K562 (cell line): ENCODE results near the gene ZNF503. TPM values are rescaled to one million over a fixed set of nuclear protein-coding genes. Genes with fewer than 3 reads are reported as not detected.
A peak's percentile ranks its signal among the peaks of the same experiment; 100 is the strongest.

ENCODE experiments used
- ATF1 ChIP-seq, 2 experiments: fragments of 450-650 bp in 1 of 2; IDR thresholded peaks; 2 replicates each; pipeline ENCODE4 v1.6.1; 2016; ENCODE audit warnings: missing compliant biosample characterization in 1 of 2, missing genetic modification characterization in 1 of 2
- HNRNPK ChIP-seq: fragments of 200-400 bp; formaldehyde crosslinking; IDR thresholded peaks from one replicate; pipeline ENCODE4 v1.6.1; 2018; ENCODE audit warnings: mild to moderate bottlenecking, low read depth, low read length; ENCODE audit not compliant: poor library complexity, severe bottlenecking
- KLF1 ChIP-seq: fragments of 450-650 bp; IDR thresholded peaks from 2 replicates; pipeline ENCODE4 v1.6.1; 2016; ENCODE audit warnings: missing genetic modification characterization, missing compliant biosample characterization
- MEIS2 ChIP-seq: fragments of 450-650 bp; IDR thresholded peaks from 2 replicates; pipeline ENCODE4 v1.6.1; 2014; ENCODE audit warnings: mild to moderate bottlenecking; ENCODE audit not compliant: partially characterized antibody
- NEUROD1 ChIP-seq: fragments of 150-350 bp; IDR thresholded peaks from 2 replicates; pipeline ENCODE4 v1.6.1; 2014; ENCODE audit warnings: borderline replicate concordance, low read length, low read depth; ENCODE audit not compliant: partially characterized antibody
- SOX6 ChIP-seq: fragments of 450-650 bp; IDR thresholded peaks from 2 replicates; pipeline ENCODE4 v1.6.1; 2014; ENCODE audit warnings: mild to moderate bottlenecking
- ZNF146 ChIP-seq: IDR thresholded peaks from one replicate; pipeline ENCODE4 v1.6.1; 2018; ENCODE audit warnings: missing compliant biosample characterization; ENCODE audit not compliant: unreplicated experiment
- ZNF561 ChIP-seq: fragments of 450-650 bp; formaldehyde crosslinking; conservative IDR thresholded peaks from 2 replicates; pipeline ENCODE4 v1.4.0; 2020; ENCODE audit warnings: mild to moderate bottlenecking, moderate library complexity
- polyA plus RNA-seq, 8 experiments: library from polyadenylated mRNA; depleted of rRNA in 4 of 8; stranded (reverse) in 5 of 8; unstranded in 3 of 8; fragments of >200 nt; fragmentation: Nextera tagmentation in 2 of 8; fragmentation: Illumina TruSeq in 1 of 8; extraction: Ambion mirVana in 2 of 8; extraction: Trizol in 1 of 8; gene quantifications; 2 replicates each; pipeline versions ENCODE4 v1.2.1 to v1.2.3, GENCODE V29; 2011 to 2014; ENCODE audit warnings: inconsistent platforms in 1 of 8, missing spikeins in 1 of 8
- total RNA-seq, 7 experiments: library from RNA; depleted of rRNA in 6 of 7; stranded (reverse); fragments of >200 nt in 6 of 7; fragmentation: Illumina TruSeq in 2 of 7; extraction: Trizol in 2 of 7; gene quantifications; 2 replicates each; pipeline versions ENCODE4 v1.2.1 to v1.2.3, GENCODE V29; 2011 to 2021; ENCODE audit warnings: low replicate concordance in 1 of 7
- TF ChIP-seq, protein P1 (sequence below): fragments of 450-650 bp; formaldehyde crosslinking; IDR thresholded peaks from 2 replicates; pipeline ENCODE4 v1.4.0; 2020; ENCODE audit warnings: mild to moderate bottlenecking, moderate library complexity
- TF ChIP-seq, protein P2 (sequence below): fragments of 450-650 bp; IDR thresholded peaks from 2 replicates; pipeline ENCODE4 v1.6.1; 2016; ENCODE audit warnings: low read depth, mild to moderate bottlenecking, moderate library complexity
- TF ChIP-seq, protein P3 (sequence below): fragments of 450-650 bp; IDR thresholded peaks from 2 replicates; pipeline ENCODE4 v1.6.1; 2016; ENCODE audit warnings: missing biosample characterization, missing genetic modification characterization
- TF ChIP-seq, protein P4 (sequence below): sonication (generic); formaldehyde crosslinking; IDR thresholded peaks from 2 replicates; pipeline ENCODE4 v1.8.1; 2022; ENCODE audit warnings: missing genetic modification reagents
- TF ChIP-seq, protein P5 (sequence below), 2 experiments: fragments of 250-450 bp in 1 of 2; fragments of 450-650 bp in 1 of 2; sonication (Bioruptor Pico) in 1 of 2; IDR thresholded peaks; 2 replicates each; pipeline versions ENCODE4 v1.6.1 to v1.8.0; 2016 to 2021; ENCODE audit warnings: mild to moderate bottlenecking in 2 of 2, moderate library complexity in 2 of 2, missing compliant biosample characterization in 1 of 2, missing genetic modification characterization in 1 of 2
- TF ChIP-seq, protein P6 (sequence below): IDR thresholded peaks from 2 replicates; pipeline ENCODE4 v1.6.1; 2016; ENCODE audit warnings: missing genetic modification characterization, missing compliant biosample characterization
- TF ChIP-seq, protein P7 (sequence below): fragments of 450-650 bp; conservative IDR thresholded peaks from 2 replicates; pipeline ENCODE4 v1.6.1; 2016; ENCODE audit warnings: missing genetic modification characterization, low read depth, mild to moderate bottlenecking, control low read depth, missing compliant biosample characterization

ZNF503 gene
- total and polyA plus RNA-seq, 9 of the 15 experiments (the other 6 are each of a cell fraction or from before 2014, with no cell fraction given): not detected

DNA sequence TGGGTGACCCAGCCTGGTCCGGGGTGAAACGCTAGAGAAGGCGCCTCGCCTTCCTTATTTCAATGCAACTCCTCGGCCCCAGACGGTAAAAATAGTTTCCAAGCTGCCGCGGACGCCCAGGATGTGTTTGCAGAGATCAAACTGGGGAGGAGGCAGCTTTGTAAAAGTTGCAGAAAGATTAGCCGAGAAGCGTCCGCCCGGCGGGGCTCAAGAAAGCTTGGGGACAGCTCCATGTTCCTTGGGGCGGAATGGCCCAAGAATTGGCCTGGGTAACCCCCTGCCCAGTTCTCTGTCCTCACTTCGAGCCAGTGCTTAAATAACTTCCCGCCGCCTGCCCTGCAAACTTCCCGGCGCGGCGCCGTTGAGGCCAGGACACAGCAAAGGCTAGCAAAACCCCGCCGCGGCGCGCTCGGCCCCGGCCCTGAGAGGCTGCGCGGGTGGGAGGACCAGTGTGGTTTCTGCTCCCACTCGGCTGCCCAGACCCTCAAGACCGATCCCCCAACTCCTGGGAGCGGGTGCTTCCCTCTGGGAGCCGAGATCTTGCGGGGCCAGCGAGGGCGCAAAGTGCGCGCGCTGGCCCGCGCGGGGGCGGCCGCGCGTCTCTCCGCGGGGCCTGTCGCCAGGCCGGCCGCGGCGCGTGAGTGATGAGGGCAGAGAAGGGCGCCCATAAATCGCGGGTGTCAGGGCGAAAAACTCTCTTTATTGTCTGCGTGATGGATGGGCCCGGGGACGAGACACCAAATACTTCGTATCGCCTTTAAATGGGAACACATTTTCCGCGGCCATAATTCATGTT lies 6.3 kb upstream of the ZNF503 start (continued):
- TF ChIP-seq, protein P1, sequence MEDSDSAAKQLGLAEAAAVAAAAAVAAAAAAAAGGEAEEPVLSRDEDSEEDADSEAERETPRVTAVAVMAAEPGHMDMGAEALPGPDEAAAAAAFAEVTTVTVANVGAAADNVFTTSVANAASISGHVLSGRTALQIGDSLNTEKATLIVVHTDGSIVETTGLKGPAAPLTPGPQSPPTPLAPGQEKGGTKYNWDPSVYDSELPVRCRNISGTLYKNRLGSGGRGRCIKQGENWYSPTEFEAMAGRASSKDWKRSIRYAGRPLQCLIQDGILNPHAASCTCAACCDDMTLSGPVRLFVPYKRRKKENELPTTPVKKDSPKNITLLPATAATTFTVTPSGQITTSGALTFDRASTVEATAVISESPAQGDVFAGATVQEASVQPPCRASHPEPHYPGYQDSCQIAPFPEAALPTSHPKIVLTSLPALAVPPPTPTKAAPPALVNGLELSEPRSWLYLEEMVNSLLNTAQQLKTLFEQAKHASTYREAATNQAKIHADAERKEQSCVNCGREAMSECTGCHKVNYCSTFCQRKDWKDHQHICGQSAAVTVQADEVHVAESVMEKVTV (CRISPR knock-in tag): no peak
- TF ChIP-seq MEIS2 (peak; percentile 94), ATF1 (CRISPR knock-in tag; IDR thresholded peaks at IDR 0.05) (0 out of 2 replicates have a peak, but pooled peaks have one; percentile 18), ATF1 (tag; IDR thresholded peaks at IDR 0.05) (peak; percentile 28; the same call in 1 of the 2 replicates), KLF1 (tag) (no peak), SOX6 (no peak), HNRNPK (no peak), ZNF561 (CRISPR knock-in tag) (no peak), NEUROD1 (no peak), ZNF146 (CRISPR knock-in tag) (no peak)
- TF ChIP-seq, protein P2, sequence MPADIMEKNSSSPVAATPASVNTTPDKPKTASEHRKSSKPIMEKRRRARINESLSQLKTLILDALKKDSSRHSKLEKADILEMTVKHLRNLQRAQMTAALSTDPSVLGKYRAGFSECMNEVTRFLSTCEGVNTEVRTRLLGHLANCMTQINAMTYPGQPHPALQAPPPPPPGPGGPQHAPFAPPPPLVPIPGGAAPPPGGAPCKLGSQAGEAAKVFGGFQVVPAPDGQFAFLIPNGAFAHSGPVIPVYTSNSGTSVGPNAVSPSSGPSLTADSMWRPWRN: no peak
- TF ChIP-seq, protein P3, sequence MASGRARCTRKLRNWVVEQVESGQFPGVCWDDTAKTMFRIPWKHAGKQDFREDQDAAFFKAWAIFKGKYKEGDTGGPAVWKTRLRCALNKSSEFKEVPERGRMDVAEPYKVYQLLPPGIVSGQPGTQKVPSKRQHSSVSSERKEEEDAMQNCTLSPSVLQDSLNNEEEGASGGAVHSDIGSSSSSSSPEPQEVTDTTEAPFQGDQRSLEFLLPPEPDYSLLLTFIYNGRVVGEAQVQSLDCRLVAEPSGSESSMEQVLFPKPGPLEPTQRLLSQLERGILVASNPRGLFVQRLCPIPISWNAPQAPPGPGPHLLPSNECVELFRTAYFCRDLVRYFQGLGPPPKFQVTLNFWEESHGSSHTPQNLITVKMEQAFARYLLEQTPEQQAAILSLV (tag): no peak
- TF ChIP-seq, protein P4, sequence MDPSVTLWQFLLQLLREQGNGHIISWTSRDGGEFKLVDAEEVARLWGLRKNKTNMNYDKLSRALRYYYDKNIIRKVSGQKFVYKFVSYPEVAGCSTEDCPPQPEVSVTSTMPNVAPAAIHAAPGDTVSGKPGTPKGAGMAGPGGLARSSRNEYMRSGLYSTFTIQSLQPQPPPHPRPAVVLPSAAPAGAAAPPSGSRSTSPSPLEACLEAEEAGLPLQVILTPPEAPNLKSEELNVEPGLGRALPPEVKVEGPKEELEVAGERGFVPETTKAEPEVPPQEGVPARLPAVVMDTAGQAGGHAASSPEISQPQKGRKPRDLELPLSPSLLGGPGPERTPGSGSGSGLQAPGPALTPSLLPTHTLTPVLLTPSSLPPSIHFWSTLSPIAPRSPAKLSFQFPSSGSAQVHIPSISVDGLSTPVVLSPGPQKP (CRISPR knock-in tag): no peak
- TF ChIP-seq, protein P5, sequence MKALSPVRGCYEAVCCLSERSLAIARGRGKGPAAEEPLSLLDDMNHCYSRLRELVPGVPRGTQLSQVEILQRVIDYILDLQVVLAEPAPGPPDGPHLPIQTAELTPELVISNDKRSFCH (CRISPR knock-in tag; IDR thresholded peaks at IDR 0.05): no peak
- TF ChIP-seq, protein P5 (tag; IDR thresholded peaks at IDR 0.05): 0 out of 2 replicates have a peak, but pooled peaks have one; percentile 17
- TF ChIP-seq, protein P6, sequence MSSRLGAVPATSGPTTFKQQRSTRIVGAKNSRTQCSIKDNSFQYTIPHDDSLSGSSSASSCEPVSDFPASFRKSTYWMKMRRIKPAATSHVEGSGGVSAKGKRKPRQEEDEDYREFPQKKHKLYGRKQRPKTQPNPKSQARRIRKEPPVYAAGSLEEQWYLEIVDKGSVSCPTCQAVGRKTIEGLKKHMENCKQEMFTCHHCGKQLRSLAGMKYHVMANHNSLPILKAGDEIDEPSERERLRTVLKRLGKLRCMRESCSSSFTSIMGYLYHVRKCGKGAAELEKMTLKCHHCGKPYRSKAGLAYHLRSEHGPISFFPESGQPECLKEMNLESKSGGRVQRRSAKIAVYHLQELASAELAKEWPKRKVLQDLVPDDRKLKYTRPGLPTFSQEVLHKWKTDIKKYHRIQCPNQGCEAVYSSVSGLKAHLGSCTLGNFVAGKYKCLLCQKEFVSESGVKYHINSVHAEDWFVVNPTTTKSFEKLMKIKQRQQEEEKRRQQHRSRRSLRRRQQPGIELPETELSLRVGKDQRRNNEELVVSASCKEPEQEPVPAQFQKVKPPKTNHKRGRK (tag): no peak
- TF ChIP-seq, protein P7, sequence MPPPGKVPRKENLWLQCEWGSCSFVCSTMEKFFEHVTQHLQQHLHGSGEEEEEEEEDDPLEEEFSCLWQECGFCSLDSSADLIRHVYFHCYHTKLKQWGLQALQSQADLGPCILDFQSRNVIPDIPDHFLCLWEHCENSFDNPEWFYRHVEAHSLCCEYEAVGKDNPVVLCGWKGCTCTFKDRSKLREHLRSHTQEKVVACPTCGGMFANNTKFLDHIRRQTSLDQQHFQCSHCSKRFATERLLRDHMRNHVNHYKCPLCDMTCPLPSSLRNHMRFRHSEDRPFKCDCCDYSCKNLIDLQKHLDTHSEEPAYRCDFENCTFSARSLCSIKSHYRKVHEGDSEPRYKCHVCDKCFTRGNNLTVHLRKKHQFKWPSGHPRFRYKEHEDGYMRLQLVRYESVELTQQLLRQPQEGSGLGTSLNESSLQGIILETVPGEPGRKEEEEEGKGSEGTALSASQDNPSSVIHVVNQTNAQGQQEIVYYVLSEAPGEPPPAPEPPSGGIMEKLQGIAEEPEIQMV (tag): no peak
